OCI-LY1 (cell line): ENCODE measurements around the gene PRLR.

Experiments used
- EZH2 ChIP-seq: fragments of 200-600 bp; sonication (generic), shearing (Covaris generic); IDR thresholded peaks from 2 replicates; pipeline ENCODE4 v1.8.0; 2017; ENCODE audit warnings: borderline replicate concordance, mixed run types, mild to moderate bottlenecking, antibody characterized with exemption, low read length, moderate library complexity, mixed read lengths
- TF ChIP-seq, protein P1 (sequence below): fragments of 200-600 bp; sonication (generic), shearing (Covaris generic); IDR thresholded peaks from 2 replicates; pipeline ENCODE4 v1.5.1; 2017; ENCODE audit warnings: mild to moderate bottlenecking, antibody characterized with exemption, low read length, moderate library complexity, mixed read lengths

DNA sequence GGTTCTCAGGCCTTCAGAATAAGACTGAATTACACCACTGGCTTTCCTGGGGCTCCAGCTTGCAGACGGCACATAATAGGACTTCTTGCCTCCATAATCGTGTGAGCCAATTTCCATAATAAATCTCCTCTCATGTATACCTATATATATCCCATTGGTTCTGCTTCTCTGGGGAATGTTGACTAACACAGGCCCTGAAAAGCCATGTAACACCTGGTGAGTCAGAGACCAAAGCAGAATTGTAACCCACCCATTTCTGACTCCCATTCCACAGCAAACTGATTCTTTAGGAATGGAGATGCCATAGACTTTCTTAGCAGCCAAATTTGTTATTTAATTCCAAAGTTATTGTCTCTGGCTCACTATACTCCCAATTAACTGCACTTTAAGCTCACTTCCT is 97.1 kb downstream of the PRLR start:
- TF ChIP-seq, protein P1, sequence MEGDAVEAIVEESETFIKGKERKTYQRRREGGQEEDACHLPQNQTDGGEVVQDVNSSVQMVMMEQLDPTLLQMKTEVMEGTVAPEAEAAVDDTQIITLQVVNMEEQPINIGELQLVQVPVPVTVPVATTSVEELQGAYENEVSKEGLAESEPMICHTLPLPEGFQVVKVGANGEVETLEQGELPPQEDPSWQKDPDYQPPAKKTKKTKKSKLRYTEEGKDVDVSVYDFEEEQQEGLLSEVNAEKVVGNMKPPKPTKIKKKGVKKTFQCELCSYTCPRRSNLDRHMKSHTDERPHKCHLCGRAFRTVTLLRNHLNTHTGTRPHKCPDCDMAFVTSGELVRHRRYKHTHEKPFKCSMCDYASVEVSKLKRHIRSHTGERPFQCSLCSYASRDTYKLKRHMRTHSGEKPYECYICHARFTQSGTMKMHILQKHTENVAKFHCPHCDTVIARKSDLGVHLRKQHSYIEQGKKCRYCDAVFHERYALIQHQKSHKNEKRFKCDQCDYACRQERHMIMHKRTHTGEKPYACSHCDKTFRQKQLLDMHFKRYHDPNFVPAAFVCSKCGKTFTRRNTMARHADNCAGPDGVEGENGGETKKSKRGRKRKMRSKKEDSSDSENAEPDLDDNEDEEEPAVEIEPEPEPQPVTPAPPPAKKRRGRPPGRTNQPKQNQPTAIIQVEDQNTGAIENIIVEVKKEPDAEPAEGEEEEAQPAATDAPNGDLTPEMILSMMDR: no peak
- TF ChIP-seq EZH2: no peak
